ENCODE measurements around the gene SOWAHA.

DNA sequence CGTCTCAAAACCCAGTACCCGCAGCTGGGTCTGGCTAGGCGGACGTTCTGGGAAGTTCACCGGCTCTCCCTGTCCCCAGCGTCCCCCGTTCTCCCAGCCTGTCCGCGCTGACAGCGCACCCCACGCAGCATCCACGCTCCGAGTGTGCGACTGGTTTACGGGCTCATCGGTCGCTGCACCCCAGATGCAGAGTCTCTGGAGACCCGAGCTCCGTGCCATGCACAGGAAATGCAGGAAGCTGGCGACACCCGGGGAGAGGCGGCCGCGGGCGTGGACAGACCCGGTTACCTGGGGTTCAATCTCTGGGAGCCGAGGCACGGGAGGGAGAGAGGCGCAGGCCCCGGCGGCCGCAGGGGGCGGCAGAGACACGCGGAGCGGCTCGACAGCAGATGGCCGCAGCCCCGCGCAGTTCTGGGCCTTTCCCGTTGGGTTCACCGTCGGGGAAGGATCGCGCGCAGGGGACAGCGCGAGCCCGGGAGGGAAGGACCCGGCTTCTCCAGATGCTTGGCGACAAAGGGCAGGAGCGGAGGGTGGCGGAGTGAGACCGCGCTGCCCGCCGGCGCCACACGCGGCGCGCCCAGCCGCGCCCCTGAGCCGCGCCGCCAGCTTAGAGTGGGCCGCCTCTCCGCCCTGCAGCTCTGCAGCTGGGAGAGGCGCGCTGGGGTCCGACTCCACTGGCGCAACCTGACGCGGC is 16.8 kb downstream of the SOWAHA start:
- peak; percentile 86 to 94 (median 90) for TF ChIP-seq CTCF (IDR thresholded peaks at IDR 0.05)
- peak; percentile 34 for TF ChIP-seq POLR2AphosphoS5 (IDR thresholded peaks at IDR 0.05)
- TF ChIP-seq POLR2A (IDR thresholded peaks at IDR 0.05) = no peak

Data from prostate gland (tissue), 2 donors.